PFSK-1 (cell line): ENCODE results near the gene ELK3.

Experiments
- FOXP2 ChIP-seq: optimal IDR thresholded peaks from 2 replicates; pipeline ENCODE3; 2011; ENCODE audit warnings: borderline replicate concordance, control low read depth, inconsistent platforms; ENCODE audit not compliant: insufficient read depth; ENCODE audit errors: extremely low read length, extremely low read depth
- POLR2AphosphoS5 ChIP-seq: IDR thresholded peaks from 2 replicates; pipeline ENCODE4 v1.6.1; 2012; ENCODE audit warnings: low read depth, mild to moderate bottlenecking, control low read depth, low read length, moderate library complexity
- SIN3A ChIP-seq: IDR thresholded peaks from 2 replicates; pipeline ENCODE4 v1.6.1; 2012; ENCODE audit warnings: mild to moderate bottlenecking, low read length, moderate library complexity, borderline replicate concordance; ENCODE audit not compliant: insufficient read depth
- TAF1 ChIP-seq: IDR thresholded peaks from 2 replicates; pipeline ENCODE4 v1.6.1; 2012; ENCODE audit warnings: low read length, control low read depth, borderline replicate concordance; ENCODE audit not compliant: insufficient read depth
- TF ChIP-seq, protein P1 (sequence below), 2 experiments: IDR thresholded peaks; 2 replicates each; pipeline versions ENCODE4 v1.6.1 to v1.8.0; 2011 to 2012; ENCODE audit warnings: low read depth in 2 of 2, low read length in 2 of 2, control low read depth in 1 of 2, inconsistent platforms in 1 of 2, mild to moderate bottlenecking in 1 of 2, moderate library complexity in 1 of 2; ENCODE audit not compliant: insufficient read depth in 1 of 2

ELK3 gene

DNA sequence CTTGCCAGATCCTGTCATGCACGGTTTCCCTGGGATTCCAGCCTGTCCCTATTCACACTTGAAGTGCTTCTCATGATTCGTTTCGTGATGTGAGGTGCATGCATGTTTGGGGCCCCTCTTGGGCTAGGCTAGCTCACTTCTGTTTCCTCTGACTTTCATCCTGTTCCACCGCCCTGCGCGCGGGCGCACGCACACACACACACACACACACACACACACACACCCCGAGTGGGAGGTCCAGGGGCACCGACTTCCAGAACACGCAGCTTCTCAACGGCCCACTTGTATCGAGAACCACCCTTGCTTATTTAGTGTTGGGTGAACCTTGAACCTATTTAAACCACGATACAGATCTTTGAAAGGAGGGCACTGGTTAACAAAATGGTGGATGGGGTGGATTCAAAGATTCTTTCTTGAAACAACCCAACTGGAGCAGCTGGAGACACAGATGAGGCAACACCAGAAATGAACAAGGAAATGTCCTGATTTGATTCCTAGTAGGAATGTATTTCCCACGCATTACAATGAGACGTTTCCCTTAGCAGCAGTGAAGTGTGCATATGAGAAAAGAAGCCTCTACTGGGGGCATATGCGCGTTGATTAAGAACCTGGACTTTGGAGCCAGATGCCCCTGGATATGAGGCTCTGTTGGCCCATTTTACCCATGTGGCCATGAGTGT is 16.3 kb downstream of the ELK3 start:
- TF ChIP-seq, protein P1, sequence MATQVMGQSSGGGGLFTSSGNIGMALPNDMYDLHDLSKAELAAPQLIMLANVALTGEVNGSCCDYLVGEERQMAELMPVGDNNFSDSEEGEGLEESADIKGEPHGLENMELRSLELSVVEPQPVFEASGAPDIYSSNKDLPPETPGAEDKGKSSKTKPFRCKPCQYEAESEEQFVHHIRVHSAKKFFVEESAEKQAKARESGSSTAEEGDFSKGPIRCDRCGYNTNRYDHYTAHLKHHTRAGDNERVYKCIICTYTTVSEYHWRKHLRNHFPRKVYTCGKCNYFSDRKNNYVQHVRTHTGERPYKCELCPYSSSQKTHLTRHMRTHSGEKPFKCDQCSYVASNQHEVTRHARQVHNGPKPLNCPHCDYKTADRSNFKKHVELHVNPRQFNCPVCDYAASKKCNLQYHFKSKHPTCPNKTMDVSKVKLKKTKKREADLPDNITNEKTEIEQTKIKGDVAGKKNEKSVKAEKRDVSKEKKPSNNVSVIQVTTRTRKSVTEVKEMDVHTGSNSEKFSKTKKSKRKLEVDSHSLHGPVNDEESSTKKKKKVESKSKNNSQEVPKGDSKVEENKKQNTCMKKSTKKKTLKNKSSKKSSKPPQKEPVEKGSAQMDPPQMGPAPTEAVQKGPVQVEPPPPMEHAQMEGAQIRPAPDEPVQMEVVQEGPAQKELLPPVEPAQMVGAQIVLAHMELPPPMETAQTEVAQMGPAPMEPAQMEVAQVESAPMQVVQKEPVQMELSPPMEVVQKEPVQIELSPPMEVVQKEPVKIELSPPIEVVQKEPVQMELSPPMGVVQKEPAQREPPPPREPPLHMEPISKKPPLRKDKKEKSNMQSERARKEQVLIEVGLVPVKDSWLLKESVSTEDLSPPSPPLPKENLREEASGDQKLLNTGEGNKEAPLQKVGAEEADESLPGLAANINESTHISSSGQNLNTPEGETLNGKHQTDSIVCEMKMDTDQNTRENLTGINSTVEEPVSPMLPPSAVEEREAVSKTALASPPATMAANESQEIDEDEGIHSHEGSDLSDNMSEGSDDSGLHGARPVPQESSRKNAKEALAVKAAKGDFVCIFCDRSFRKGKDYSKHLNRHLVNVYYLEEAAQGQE (IDR thresholded peaks at IDR 0.05; ENCODE audit: insufficient read depth in 1 of 2, low read depth in 2 of 2, low read length in 2 of 2), result no peak
- TF ChIP-seq FOXP2 (no peak), TAF1 (no peak), POLR2AphosphoS5 (no peak), SIN3A (no peak)

DNA sequence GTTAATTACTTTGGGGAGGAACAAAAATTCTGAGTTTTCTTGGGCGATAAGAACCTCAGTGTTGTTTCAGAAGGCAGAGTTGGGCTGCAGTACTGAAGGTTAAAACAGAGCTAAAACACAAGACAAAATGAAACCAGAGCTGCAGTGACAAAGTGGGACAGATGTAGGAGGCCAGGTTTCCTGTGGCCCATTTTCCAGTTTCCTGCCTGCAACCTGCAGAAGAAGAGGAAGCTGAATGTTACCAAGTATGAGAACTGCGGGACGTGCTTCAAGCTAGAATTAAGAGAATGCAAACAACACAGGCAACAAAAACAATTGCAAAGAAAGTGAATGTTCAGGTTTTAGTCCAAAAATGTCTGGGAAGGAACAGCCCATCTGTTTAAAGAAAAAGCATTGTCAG is 17.8 kb downstream of the ELK3 start:
- no peak for TF ChIP-seq TAF1
- TF ChIP-seq, protein P1 (IDR thresholded peaks at IDR 0.05; ENCODE audit: insufficient read depth in 1 of 2, low read depth in 2 of 2, low read length in 2 of 2), result no peak
- no peak for TF ChIP-seq FOXP2
- TF ChIP-seq SIN3A, result no peak
- TF ChIP-seq POLR2AphosphoS5, result no peak

DNA sequence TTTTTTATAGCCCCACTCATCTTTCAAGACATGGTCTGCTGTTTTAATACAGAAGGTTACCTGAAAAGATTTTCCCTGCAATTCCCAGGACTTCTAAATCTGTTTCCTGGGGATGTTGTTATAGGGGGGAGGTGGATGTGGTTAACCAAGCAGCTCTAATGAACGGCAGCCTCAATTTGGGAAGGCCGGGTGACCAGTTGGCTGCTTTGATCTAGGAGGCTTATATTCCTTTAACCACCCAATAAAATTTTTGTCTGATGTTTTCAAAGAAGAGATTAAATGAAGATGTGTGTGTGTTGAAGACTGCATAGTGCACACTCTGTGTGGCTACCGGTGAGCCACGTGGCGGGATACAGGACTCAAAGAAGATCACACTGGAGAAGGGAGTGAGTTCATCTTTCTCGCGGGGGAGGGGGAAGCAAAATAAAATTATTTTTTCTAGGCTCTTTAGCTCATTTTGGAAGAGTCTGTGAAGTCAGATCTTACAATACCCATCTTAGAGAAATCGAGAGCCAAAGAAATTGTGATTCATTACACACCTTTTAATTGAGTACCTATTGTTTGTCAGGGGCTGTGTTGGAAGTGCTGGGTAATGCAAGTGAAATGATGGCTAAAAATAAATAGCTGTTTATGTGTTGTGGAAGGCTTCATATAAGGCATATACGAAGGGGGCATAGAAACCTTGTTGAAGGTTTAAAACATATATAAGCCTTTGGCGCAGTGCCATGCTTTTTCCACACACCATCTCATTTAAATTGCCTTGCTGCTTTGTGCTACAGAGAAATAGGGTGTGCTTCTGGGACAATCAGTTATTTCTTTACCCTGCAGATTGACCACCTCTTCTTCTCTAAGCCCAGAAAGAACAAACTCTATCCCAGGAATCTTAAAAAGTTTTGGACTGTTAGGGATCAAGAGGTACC is 18.5 kb downstream of the ELK3 start:
- TF ChIP-seq, protein P1 (IDR thresholded peaks at IDR 0.05; ENCODE audit: insufficient read depth in 1 of 2, low read depth in 2 of 2, low read length in 2 of 2), result no peak
- TF ChIP-seq FOXP2, result no peak
- TF ChIP-seq SIN3A, result no peak
- TF ChIP-seq POLR2AphosphoS5, result no peak
- no peak for TF ChIP-seq TAF1

DNA sequence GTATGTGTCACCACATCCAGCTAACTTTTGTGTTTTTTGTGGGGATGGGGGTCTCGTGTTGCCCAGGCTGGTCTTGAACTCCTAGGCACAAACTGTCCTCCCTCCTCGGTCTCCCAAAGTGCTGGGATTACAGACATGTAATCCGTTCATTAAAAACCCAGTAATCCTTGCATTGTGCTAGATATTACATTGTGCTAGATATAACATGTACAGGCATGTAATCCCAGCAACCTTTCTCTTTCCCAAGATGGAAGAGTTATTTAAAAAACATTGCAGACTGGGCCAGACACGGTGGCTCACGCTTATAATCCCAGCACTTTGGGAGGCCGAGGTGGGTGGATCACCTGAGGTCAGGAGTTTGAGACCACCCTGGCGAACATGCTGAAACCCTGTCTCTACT is 19.7 kb downstream of the ELK3 start:
- TF ChIP-seq SIN3A, result no peak
- TF ChIP-seq, protein P1 (IDR thresholded peaks at IDR 0.05; ENCODE audit: insufficient read depth in 1 of 2, low read depth in 2 of 2, low read length in 2 of 2), result no peak
- TF ChIP-seq POLR2AphosphoS5, result no peak
- TF ChIP-seq TAF1, result no peak
- no peak for TF ChIP-seq FOXP2
